Tongue (tissue), 2 donors: ENCODE measurements around the gene DHRS4. TPM values are rescaled to one million over a fixed set of nuclear protein-coding genes. Genes with fewer than 3 reads are reported as not detected.
"Not testable (repeated sequence)": the region's sequence is repeated elsewhere in the genome, so short reads cannot be mapped to it uniquely, and the experiment has no call there.

Experiments
- DNase-seq: peaks from one replicate; pipeline ENCODE4 v3.0.0-alpha.2; 2015
- total RNA-seq: library from RNA; depleted of rRNA; stranded (reverse); fragments of >200 nt; gene quantifications from one replicate; pipeline ENCODE4 v1.2.3, GENCODE V29; 2014

The DHRS4 gene
- total RNA-seq, 1 donor from 2014 or later: 18.8 TPM

DNA sequence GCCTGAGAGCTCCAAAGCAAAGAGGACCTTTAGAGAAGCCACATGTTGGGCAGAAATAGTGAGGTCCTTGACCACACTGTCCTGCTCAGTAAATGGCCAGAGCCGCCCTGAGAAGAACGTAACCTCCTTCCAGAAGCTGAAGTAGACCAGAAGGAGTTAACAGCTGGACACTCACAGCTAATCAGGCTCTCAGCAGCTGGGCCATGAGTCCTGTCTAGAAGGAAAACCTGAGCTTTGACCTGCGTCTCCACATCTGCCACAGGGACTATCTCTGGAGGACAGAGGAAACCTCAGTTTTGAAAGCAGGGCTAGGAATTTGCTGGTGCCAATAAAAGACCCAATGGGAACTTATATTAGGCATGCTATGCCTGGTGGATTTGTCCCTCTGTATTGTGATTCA is 12.3 kb upstream of the DHRS4 start:
- DNase-seq: no peak

DNA sequence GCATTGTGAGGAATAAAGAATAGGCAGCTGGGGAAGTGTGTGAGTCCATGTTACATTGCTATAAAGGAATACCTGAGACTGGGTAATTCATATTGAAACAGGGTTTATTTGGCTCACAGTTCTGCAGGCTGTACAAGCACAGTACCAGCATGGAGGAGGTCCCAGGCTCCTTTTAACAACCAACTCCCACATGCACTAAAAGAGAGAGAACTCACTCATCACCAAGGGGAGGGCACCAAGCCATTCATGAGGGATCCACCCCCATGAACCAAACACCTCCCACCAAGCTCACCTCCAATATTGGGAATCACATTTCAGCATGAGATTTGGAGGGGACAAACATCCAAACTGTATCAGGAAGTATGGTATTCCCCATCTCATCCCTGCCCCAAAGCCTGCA is 11.9 kb upstream of the DHRS4 start:
- DNase-seq: no peak

DNA sequence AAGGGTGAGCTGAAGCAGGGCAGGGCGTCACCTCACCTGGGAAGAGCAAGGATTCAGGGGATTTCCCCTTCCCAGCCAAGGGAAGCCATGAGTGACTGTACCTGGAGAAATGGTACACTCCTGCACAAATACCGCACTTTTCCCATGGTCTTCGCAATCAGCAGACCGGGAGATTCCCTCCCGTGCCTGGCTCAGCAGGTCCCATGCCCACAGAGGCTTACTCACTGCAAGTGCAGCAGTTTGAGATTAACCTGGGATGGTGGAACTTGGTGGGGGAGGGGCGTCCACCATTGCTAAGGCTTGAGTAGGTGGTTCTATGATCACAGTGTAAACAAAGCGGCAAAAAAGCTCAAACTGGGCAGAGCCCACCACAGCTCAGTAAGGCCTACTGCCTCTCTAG is 11.0 kb upstream of the DHRS4 start:
- DNase-seq: no peak

GRCh38 chr14:23949069-23949468 is 4.5 kb upstream of the DHRS4 start:
- not testable (repeated sequence) for DNase-seq

- no peak for DNase-seq
Observed at GRCh38 chr14:23950411-23951135, 3.0 kb upstream of the DHRS4 start.

GRCh38 chr14:23951136-23951466 is 2.5 kb upstream of the DHRS4 start:
- DNase-seq: not testable (repeated sequence)

DNA sequence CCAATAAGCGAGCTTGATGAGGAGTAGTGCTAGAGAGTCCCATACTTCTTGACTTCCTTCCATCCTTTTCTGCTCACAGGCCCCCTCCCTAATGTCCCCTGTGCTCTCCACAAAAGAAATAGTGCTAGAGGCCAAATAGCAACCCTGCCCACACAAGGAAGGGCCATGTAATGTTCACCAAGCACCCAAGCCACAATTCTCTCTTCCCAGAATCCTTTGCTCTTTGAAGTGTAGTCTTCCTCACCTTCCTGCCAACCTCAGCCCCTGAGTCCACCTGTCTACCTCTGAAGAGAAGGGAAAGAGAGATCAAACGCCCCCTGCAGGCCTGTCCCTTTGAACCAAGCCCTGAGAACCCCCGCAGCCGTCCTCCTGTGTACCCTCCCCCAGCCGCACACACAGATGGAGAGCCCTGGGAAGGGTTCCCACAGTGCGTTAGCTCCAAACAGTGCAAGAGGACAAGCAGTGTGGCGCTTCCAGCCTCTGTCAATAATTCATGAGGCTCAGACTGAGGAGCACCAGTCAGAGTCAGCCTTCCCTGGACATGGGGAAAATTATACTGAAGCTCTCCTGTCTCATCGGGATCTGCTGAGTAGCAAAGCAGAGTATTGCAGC is 1.9 kb upstream of the DHRS4 start:
- peak; percentile 54 for DNase-seq

DNA sequence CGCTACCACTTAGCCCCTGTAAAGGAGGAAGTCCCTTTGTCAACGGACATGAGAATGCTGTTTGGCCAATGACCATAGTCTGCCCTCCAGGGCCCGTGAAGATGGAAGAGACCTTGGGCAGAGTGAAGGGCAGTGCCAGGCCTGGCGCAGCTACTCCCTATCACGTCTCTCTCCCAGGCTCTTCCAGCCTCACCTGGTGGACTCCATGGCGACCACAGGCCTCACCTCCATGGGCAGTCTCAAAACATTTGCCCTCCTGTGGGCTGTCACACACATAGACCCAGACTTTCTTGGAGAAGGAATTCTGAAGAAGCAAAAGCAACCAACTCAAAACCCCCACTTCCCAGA is 480 bp upstream of the DHRS4 start:
- DNase-seq: not testable (repeated sequence)

DNA sequence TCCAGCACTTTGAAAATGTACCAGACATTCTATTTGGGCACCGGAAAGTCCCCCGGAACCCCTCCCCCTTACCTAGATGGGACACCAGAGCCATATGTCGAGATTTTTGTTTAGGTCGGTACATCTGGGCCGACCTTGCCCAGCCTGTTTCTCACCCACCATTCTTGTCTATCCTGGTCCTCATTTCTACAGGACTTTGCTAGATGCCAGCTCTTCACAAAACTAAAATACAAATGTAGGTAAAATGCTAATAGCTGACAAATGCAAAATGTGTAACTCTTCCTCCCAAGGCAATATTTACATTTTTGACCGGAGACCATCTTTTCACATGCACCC is 677 bp downstream of the DHRS4 start:
- not testable (repeated sequence) for DNase-seq

GRCh38 chr14:23954965-23955364 is 1.4 kb downstream of the DHRS4 start:
- not testable (repeated sequence) for DNase-seq

GRCh38 chr14:23955811-23956210 is 2.2 kb downstream of the DHRS4 start:
- not testable (repeated sequence) for DNase-seq

DNA sequence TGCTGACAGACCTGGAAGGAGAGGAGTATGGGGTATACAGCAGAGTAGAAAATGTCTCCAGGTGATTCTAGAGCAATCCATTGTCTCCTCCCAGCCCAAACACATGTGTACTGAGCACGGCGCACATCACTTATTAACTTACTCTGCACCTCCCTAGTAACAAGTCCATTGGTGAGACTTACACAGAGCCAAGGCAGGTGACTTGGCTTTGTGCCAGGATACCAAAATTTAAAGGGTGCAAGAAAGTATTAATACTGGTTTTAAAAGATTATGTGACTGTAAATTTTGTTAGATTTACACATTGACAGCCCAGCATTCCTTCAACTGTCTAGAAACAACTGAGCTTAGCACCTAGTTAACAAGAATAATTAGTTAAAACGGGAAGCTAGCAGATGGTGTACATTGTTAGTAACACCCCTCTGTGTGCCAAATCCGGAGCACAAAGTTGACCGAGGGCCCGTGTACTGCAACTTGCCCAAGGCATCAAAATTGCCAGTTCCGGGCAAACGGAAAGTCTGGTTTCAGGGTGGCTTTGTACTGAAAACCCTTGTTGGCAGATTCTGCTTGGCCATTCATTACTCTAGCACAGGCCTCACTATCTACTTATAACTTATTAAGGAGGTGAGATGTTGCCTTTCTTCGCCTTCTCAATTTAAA is 4.5 kb downstream of the DHRS4 start:
- DNase-seq: not testable (repeated sequence)

- DNase-seq: not testable (repeated sequence)
Observed at GRCh38 chr14:23960899-23961298, 7.3 kb downstream of the DHRS4 start.

- DNase-seq: not testable (repeated sequence)
Observed at GRCh38 chr14:23961704-23962103, 8.1 kb downstream of the DHRS4 start.

DNA sequence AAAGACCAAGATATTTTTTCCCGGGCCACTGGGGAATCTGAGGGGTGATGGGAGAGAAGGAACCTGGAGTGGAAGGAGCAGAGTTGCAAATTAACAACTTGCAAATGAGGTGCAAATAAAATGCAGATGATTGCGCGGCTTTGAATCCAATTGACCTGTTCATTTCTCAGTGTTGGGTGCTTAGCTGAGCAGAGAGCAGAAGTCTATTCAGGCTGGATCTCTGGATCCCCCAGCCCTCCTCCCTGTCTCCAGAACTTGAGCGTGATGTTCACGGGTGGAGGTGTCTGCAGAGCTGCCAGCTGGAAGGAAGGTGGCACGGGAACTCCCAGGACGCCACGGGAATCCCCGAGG is 15.5 kb downstream of the DHRS4 start:
- not testable (repeated sequence) for DNase-seq

- peak; percentile 41 for DNase-seq
Observed at GRCh38 chr14:23969481-23970282, 16.1 kb downstream of the DHRS4 start.

DNA sequence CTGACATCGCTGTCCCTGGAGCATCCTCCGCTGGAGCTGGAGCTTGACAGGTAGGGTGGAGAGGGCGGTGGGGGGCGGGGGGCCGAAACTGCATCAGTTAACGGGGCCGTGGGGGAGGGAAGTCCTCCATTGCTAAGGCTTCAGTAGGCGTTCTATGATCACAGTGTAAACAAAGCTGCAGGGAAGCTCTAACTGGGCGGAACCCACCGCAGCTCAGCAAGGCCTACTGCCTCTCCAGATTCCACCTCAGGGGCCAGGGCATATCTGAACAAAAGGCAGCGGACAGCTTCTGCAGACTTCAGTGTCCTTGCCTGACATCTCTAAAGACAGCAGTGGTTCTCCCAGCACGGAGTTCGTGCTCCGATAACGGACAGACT is 16.7 kb downstream of the DHRS4 start:
- not testable (repeated sequence) for DNase-seq

DNA sequence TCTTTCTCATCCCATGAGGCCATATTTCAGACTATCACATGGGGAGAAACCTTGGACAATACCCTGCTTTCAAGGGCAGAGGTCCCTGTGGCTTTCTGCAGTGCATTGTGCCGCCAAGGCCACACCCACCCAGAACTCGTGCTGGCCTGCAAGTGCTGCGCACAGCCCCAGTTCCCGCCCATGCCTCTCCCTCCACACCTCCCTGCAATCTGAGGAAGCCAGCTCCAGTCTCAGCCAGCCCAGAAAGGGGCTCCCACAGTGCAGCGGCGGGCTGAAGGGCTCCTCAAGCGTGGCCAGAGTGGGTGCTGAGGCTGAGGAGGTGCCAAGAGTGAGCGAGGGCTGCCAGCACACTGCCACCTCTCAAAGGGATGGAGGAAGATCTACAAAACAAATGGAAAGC is 19.6 kb downstream of the DHRS4 start:
- DNase-seq: not testable (repeated sequence)

GRCh38 chr14:23974041-23974440 is 20.5 kb downstream of the DHRS4 start:
- not testable (repeated sequence) for DNase-seq

GRCh38 chr14:23977208-23977607 is 23.6 kb downstream of the DHRS4 start:
- not testable (repeated sequence) for DNase-seq

DNA sequence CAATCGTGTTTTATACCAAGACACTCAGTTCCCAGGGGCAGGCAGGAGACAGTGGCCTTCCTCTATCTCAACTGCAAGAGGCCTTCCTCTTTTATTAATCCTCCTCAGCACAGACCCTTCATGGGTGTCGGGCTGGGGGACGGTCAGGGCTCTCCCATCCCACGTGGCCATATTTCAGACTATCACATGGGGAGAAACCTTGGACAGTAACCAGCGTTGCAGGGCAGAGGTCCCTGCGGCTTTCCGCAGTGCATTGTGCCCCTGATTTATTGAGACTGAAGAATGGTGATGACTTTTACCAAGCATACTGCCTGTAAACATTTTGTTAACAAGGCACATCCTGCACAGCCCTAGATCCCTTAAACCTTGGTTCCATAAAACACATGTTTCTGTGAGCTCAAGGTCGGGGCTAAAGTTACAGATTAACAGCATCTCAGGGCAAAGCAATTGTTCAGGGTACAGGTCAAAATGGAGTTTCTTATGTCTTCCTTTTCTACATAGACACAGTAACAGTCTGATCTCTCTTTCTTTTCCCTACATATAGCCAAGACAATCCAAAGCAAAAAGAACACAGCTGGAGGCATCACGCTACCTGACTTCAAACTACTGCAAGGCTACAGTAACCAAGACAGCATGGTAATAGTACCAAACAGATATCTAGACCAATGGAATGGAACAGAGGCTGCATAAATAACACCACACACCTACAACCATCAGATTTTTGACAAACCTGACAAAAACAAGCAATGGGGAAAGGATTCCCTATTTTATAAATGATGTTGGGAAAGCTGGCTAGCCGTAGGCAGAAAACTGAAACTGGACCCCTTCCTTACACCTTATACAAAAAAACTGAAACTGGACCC is 28.6 kb downstream of the DHRS4 start:
- DNase-seq: not testable (repeated sequence)
